ENCODE measurements around the gene CCDC117.

Gene CCDC117

DNA sequence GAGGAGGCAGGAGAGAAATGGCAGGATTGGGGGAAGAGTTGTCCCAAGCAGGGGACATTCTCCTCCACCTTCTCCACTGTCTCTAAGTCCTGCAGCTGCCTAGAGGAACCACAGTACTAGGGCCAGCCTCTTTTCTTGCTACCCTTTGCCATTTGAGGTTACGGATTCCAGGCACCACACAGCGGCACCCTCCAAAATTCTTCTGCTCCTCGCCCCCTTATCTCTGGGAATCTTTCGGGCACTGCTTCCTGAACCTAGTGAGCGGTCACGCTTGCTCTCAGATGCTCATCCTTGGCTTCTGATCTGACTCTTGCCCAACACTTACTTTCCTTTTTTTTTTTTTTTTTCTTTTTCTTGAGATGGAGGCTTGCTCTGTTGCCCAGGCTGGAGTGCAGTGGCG, 54.4 kb downstream of the CCDC117 start:
- in situ Hi-C loops (cut with MboI; ENCODE audit: low sequenced_read_pairs), result loop anchor here (5.0 to 25.0 kb wide), 2 partner anchors 225 to 790 kb away; no protein-coding TSS in a partner anchor

DNA sequence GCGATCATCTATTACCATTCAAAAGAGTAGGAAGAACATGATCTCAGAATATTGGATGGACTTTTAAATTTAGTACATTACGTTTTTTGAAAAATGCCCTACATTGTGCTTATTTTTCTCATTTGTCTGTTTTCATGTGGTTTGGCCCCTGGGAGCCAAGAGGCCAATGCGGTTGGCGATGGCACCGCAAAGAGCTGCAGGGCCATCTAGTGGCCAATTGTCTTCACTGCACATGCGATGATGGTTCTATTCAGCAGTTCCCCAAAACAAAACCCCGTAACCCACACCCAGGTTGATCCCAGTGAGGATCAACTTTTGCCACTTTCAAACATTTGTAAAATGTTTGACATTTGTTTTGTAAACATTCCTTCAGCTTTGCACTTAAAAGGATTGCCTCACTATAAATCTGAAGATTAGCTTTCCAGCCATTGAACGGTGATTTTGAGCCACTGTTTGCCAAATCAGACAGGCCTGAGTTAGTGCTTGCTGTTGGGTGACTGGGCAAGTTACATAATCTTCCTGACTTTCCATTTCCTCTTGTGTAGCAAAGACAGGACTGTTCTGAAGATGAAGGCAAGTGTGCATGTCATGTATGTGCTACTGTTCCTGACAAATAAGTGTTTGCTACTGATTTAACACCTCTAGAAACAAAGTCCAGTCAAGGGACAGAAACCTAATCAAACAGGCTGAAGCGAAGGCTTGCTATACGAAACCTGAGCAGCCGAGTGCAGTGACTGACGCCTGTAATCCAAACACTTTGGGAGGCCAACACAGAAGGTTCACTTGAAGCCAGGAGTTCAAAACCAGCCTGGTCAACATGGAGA, 57.1 kb downstream of the CCDC117 start:
- in situ Hi-C loops (cut with MboI; ENCODE audit: low sequenced_read_pairs), result loop anchor here (5.0 to 25.0 kb wide), 2 partner anchors 227 to 792 kb away; no protein-coding TSS in a partner anchor

DNA sequence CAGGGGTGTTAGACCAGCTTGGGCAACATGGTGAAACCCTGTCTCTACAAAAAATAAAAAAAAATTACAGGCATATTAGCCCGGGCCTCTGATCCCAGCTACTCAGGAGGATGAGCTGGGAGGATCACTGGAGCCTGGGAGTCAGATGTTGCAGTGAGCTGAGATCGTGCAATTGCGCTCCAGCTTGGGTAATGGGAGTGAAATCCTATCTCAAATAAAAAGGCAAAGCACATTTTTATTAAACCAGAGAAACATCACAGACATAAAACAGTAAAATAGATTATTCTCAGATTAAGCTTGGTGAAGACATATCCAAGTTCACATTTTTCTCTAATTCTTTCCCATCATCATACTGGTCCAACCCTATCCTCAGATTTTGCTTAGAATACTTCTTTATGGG, 57.9 kb downstream of the CCDC117 start:
- in situ Hi-C loops (cut with MboI; ENCODE audit: low sequenced_read_pairs), result loop anchor here (25.0 kb wide), 1 partner anchor 793 kb away; no protein-coding TSS in a partner anchor

DNA sequence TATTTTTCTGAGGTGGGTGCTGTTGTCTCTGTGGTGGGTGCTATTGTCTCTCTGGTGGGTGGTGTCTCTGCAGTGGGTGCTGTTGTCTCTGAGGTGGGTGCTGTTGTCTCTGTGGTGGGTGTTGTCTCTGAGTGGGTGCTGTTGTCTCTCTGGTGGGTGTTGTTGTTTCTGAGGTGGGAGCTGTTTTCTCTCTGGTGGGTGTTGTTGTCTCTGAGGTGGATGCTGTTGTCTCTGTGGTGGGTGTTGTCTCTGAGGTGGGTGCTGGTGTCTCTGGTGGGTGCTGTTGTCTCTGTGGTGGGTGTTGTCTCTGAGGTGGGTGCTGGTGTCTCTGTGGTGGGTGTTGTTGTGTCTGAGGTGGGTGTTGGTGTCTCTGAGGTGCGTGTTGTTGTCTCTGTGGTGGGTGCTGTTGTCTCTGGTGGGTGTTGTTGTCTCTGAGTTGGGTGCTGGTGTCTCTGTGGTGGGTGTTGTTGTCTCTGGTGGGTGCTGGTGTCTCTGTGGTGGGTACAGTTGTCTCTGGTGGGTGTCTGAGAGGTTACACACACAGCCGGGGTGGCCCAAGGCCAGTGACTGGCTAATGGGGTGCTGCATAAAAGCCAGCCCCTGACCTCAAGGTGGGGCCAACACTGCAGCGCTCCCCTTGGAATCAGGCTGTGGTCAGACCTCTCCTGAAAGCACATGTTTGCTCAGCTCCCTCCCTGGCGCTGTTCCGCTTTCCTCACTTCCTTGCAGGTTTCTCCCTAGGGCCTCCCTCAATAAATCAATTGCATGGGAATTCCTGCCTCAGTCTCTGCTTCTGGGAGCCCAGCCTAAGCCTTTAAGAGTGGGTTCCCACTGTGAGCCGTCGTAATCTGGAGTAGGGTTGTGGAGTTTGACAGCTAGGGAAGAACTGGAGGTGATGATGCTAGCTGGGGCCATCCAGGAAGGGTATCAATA, 58.9 kb downstream of the CCDC117 start:
- in situ Hi-C loops (cut with MboI; ENCODE audit: low sequenced_read_pairs), result loop anchor here (25.0 kb wide), 1 partner anchor 794 kb away; no protein-coding TSS in a partner anchor

DNA sequence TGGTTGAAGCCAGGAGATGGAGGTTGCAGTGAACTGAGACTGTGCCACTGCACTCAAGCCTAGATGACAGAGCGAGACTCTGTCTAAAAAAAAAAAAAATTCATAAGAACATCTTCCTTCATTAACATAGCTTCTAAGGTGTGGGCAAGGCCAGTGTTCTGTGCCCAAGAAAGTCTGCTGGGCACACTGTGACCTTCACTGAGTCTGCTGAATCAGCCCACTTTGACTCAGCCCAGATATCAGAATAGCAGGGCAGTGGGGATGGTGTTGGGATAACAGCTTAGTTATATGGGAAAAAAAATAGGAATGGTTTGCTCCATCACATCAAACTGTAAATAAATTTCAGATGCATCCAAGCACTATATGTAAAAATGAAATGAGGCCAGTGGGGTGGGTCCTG, 60.2 kb downstream of the CCDC117 start:
- in situ Hi-C loops (cut with MboI; ENCODE audit: low sequenced_read_pairs), result loop anchor here (25.0 kb wide), 1 partner anchor 795 kb away; no protein-coding TSS in a partner anchor

DNA sequence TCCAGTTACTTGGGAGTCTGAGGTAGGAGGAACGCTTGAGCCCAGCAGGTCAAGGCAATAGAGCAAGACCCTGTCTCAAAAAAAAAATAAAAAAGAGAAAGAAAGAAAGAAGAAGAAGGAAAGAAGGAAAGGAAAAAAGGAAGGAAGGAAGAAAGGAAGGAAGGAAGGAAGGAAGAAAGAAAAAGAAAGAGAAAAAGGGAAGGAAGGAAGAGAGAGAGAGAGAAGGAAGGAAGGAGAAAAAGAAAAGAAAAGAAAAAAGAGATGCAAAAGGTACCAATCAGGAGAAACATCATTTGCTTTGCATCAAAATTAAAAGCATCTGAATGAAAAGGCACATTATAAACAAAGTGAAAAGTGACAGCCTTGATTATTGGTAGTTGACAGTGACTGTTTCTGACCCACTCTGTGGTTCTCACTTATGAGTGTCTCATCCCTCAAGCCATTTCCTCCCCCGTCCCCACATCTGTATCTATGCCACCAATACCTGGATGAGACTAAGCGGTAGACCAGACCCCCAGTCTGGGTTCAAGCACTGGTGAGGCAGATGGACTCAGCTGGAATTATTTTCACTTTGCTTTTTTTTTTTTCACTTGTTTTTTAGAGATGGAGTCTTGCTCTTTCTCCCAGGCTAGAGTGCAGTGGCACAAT, 60.9 kb downstream of the CCDC117 start:
- in situ Hi-C loops (cut with MboI; ENCODE audit: low sequenced_read_pairs), result loop anchor here (25.0 kb wide), 1 partner anchor 796 kb away; no protein-coding TSS in a partner anchor

DNA sequence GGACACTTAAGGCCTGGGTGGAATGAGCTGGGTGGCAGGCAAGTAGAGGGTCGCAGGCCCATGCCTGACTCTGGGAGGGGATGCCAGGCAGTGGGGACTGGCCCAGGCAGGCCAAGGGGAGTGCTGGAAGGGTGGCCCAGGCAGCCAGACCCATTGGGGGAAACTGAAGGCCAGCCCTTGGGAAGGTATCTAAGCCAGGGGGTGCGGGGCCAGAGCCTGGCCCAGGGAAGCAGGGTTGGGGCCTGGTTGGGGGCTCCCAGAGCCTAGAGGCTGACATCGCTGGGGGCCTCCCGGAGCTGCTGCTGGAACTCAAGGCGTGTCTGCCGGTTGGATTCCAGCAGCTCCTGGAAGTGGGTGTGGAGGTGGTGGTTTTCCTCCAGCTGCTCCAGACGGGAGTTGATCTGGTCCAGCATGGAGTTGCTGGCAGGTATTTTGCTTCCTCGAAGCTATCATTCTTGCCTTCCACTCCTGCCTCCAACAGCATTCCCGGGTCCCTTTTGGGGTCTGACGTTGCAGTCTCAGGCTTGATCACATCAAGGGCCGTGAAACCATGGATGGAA, 63.2 kb downstream of the CCDC117 start:
- in situ Hi-C loops (cut with MboI; ENCODE audit: low sequenced_read_pairs), result loop anchor here (25.0 kb wide), 1 partner anchor 798 kb away; no protein-coding TSS in a partner anchor

DNA sequence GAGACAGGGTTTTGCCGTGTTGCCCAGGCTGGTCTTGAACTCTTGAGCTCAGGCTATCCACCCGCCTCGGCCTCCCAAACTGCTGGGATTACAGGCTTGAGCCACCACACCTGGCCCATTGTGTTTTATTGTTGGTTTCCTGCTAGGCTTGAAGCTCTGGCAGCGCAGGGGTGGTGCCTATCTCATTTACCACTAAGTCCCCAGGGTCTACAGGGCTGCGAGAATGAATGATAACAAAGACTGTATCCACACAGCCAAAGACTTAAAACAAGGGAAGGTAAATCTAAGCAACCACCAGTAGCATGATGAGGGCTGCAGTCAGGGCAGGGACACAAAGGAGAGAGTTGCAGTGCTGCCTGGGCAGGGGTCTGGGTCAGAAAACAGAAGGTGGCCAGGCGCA, 65.1 kb downstream of the CCDC117 start:
- in situ Hi-C loops (cut with MboI; ENCODE audit: low sequenced_read_pairs), result loop anchor here (25.0 kb wide), 1 partner anchor 800 kb away; no protein-coding TSS in a partner anchor

All from HL-60/S4 (cell line).